Measurements from ENCODE around the gene UPP2. TPM values are rescaled to one million over a fixed set of nuclear protein-coding genes. Genes with fewer than 3 reads are reported as not detected.

Gene UPP2
- total RNA-seq, 1 experiment from 2014 or later: not detected

GRCh38 chr2:158095912-158096311 lies 5.8 kb upstream of the UPP2 start:
- Histone ChIP-seq H3K4me1 (ENCODE audit: insufficient read depth, low read length) (no peaks in the 10 kb centered on the region; the same call in 1 of the 2 replicates), H4K91ac (ENCODE audit: insufficient read length, low read depth, low read length) (no peak overlapping the region), H2BK12ac (ENCODE audit: insufficient read length, low read depth, low read length) (no peak overlapping the region), H2AFZ (ENCODE audit: low read length) (no peak overlapping the region), H2BK5ac (ENCODE audit: insufficient read length, low read length) (no peak overlapping the region), H3K56ac (ENCODE audit: insufficient read length, low read depth, low read length) (no peak overlapping the region), H3K4me2 (ENCODE audit: insufficient read depth, insufficient read length, low read length) (no peak overlapping the region), H4K20me1 (ENCODE audit: control insufficient read depth, insufficient read depth, insufficient read length) (no peaks in the 10 kb centered on the region), H3T11ph (ENCODE audit: low read length) (no peak overlapping the region), H3K14ac (ENCODE audit: insufficient read depth, low read length) (no peak overlapping the region), H2AK5ac (ENCODE audit: insufficient read length, low read length) (no peak overlapping the region), H3K23ac (ENCODE audit: insufficient read length, low read depth, low read length) (no peak overlapping the region), H3K18ac (ENCODE audit: insufficient read length, low read depth, low read length) (no peak overlapping the region), H3K23me2 (ENCODE audit: insufficient read length, low read depth, low read length, poor library complexity, severe bottlenecking) (no peaks in the 10 kb centered on the region), H4K8ac (replicated peaks; ENCODE audit: insufficient read length, low read depth, low read length) (no peak overlapping the region), H3K27ac (ENCODE audit: insufficient read length, low read depth, low read length) (no peak overlapping the region), H3K9ac (ENCODE audit: extremely low read depth, insufficient read length, low read length) (no peak overlapping the region), H4K5ac (ENCODE audit: insufficient read length, low read depth, low read length) (no peak overlapping the region), H2BK15ac (ENCODE audit: low read depth, low read length) (no peak overlapping the region), H2BK20ac (ENCODE audit: low read depth, low read length, poor library complexity, severe bottlenecking) (no peak overlapping the region), H3K79me1 (ENCODE audit: insufficient read depth, low read depth, low read length, poor library complexity, severe bottlenecking) (no peaks in the 10 kb centered on the region), H3K9me3 (ENCODE audit: control insufficient read depth, low read depth, low read length) (no peaks in the 10 kb centered on the region), H3K79me2 (ENCODE audit: insufficient read depth, low read length) (no peaks in the 10 kb centered on the region), H2BK120ac (ENCODE audit: low read depth, low read length, poor library complexity, severe bottlenecking) (no peak overlapping the region), H3K27me3 (ENCODE audit: insufficient read depth, low read length) (no peaks in the 10 kb centered on the region), H3K4ac (ENCODE audit: low read depth, low read length) (no peak overlapping the region)
- no peak overlapping the region for H3K27ac Mint-ChIP-seq
- DNase-seq: no peak
- H3K9me3 Mint-ChIP-seq: no peaks in the 10 kb centered on the region
- no peaks in the 10 kb centered on the region for H3K27me3 Mint-ChIP-seq (ENCODE audit: low read depth)
- H3K4me1 Mint-ChIP-seq: peaks cover 0 to 3% of the 10 kb centered on the region in 2 experiments; a peak in 1 of 4 replicates
- no peak overlapping the region for H3K4me3 Mint-ChIP-seq
- no peak; the same call in 2 of the 3 replicates for TF ChIP-seq CTCF (conservative IDR thresholded peaks at IDR 0.05)
- H3K36me3 Mint-ChIP-seq (ENCODE audit: insufficient read depth in 1 of 3, low read depth in 3 of 3): no peaks in the 10 kb centered on the region
- no CpG with 5 or more reads among the region's 4 CpGs for WGBS (ENCODE audit: extremely low coverage, insufficient read length, low lambda C conversion rate)
